Lower lobe of right lung (tissue), 2 donors: Measurements from ENCODE around the gene CCDC3. TPM values are rescaled to one million over a fixed set of nuclear protein-coding genes. Genes with fewer than 3 reads are reported as not detected.
A peak's percentile ranks its signal among the peaks of the same experiment; 100 is the strongest.

Experiments used
- ATAC-seq, 2 donors: fragments of 200-7000 bp; cut with Tn5 transposase; one replicate each; pipeline ENCODE4 v1.9.1; 2020 to 2022; ENCODE audit warnings: mild to moderate bottlenecking in 2 of 2, moderate library complexity in 2 of 2
- DNase-seq: peaks from one replicate; pipeline ENCODE4 v3.0.0-alpha.2; 2020
- H3K27ac ChIP-seq: fragments of 200-600 bp; one replicate; pipeline ENCODE4 v1.8.0; 2022
- H3K27me3 ChIP-seq: fragments of 200-600 bp; one replicate; pipeline ENCODE4 v1.8.0; 2022; ENCODE audit warnings: low read depth
- H3K36me3 ChIP-seq: fragments of 200-600 bp; one replicate; pipeline ENCODE4 v1.8.0; 2022; ENCODE audit warnings: mild to moderate bottlenecking
- H3K4me1 ChIP-seq: fragments of 200-600 bp; one replicate; pipeline ENCODE4 v1.8.0; 2022
- H3K4me3 ChIP-seq: fragments of 200-600 bp; one replicate; pipeline ENCODE4 v1.8.0; 2022; ENCODE audit warnings: mild to moderate bottlenecking
- H3K9me3 ChIP-seq: fragments of 200-600 bp; one replicate; pipeline ENCODE4 v1.8.0; 2022
- CTCF ChIP-seq: fragments of 200-600 bp; IDR thresholded peaks from one replicate; pipeline ENCODE4 v1.8.0; 2022; ENCODE audit warnings: antibody characterized with exemption, mild to moderate bottlenecking
- intact Hi-C: fragments of 100-400 bp; cut with DNase I; formaldehyde crosslinking; loops from one replicate; pipeline ENCODE4 v1.11.0; 2022
- total RNA-seq: library from RNA; stranded (reverse); fragmentation: NEBNext Ultra II Directional; extraction: Animal tissue kit (Norgen Biotek cat#: 25700); gene quantifications from one replicate; pipeline ENCODE4 v1.2.1, GENCODE V29; 2021
- donor health status: DM: no; HTN: yes; CAD: no; lungs with severe emphysema.

The CCDC3 gene
- total RNA-seq, 1 donor from 2014 or later: 10.5 TPM

GRCh38 chr10:12916587-12916986 lies 84.9 kb downstream of the CCDC3 start:
- Histone ChIP-seq H3K27ac (no peak overlapping the region), H3K4me1 (no peaks in the 10 kb centered on the region), H3K27me3 (no peaks in the 10 kb centered on the region), H3K4me3 (no peak overlapping the region), H3K36me3 (no peaks in the 10 kb centered on the region), H3K9me3 (no peaks in the 10 kb centered on the region)
- no peak for ATAC-seq
- intact Hi-C loops: no loop called here
- TF ChIP-seq CTCF: no peak
- no peak for DNase-seq

- Histone ChIP-seq H3K4me3 (no peak overlapping the region), H3K36me3 (no peaks in the 10 kb centered on the region), H3K4me1 (no peaks in the 10 kb centered on the region), H3K27me3 (no peaks in the 10 kb centered on the region), H3K27ac (no peak overlapping the region), H3K9me3 (no peaks in the 10 kb centered on the region)
- DNase-seq (no peak), ATAC-seq (peak in 1 of 2 donors; percentile 19)
- no peak for TF ChIP-seq CTCF
- intact Hi-C loops: no loop called here
Observed at GRCh38 chr10:12915637-12916168, 85.8 kb downstream of the CCDC3 start.

- no peak for TF ChIP-seq CTCF
- no peak overlapping the region for H3K27ac ChIP-seq
- intact Hi-C loops: no loop called here
- no peaks in the 10 kb centered on the region for H3K4me1 ChIP-seq
- ATAC-seq: no peak
- H3K4me3 ChIP-seq: no peak overlapping the region
- no peak for DNase-seq
- H3K9me3 ChIP-seq: no peaks in the 10 kb centered on the region
- no peaks in the 10 kb centered on the region for H3K27me3 ChIP-seq
- no peaks in the 10 kb centered on the region for H3K36me3 ChIP-seq
Observed at GRCh38 chr10:12914111-12914510, 87.4 kb downstream of the CCDC3 start.

- intact Hi-C loops: no loop called here
- H3K27ac ChIP-seq: no peak overlapping the region
- H3K4me1 ChIP-seq: no peaks in the 10 kb centered on the region
- H3K4me3 ChIP-seq: no peak overlapping the region
- DNase-seq (no peak), ATAC-seq (no peak)
- H3K36me3 ChIP-seq: no peaks in the 10 kb centered on the region
- H3K9me3 ChIP-seq: no peaks in the 10 kb centered on the region
- TF ChIP-seq CTCF: no peak
- H3K27me3 ChIP-seq: no peaks in the 10 kb centered on the region
Observed at GRCh38 chr10:12911795-12912194, 89.7 kb downstream of the CCDC3 start.

- ATAC-seq (no peak), DNase-seq (no peak)
- Histone ChIP-seq H3K4me1 (no peaks in the 10 kb centered on the region), H3K27ac (no peak overlapping the region), H3K27me3 (no peaks in the 10 kb centered on the region), H3K4me3 (no peak overlapping the region), H3K9me3 (no peaks in the 10 kb centered on the region), H3K36me3 (no peaks in the 10 kb centered on the region)
- intact Hi-C loops: no loop called here
- TF ChIP-seq CTCF: no peak
Observed at GRCh38 chr10:12910835-12911234, 90.7 kb downstream of the CCDC3 start.

- Histone ChIP-seq H3K4me1 (no peaks in the 10 kb centered on the region), H3K4me3 (no peak overlapping the region), H3K36me3 (no peaks in the 10 kb centered on the region), H3K27me3 (no peaks in the 10 kb centered on the region), H3K9me3 (no peaks in the 10 kb centered on the region), H3K27ac (no peak overlapping the region)
- ATAC-seq (peak; percentile 61 to 64), DNase-seq (no peak)
- TF ChIP-seq CTCF: no peak
- intact Hi-C loops: no loop called here
Observed at GRCh38 chr10:12909836-12910185, 91.7 kb downstream of the CCDC3 start.
